ENCODE results near the gene LRBA. TPM values are rescaled to one million over a fixed set of nuclear protein-coding genes. Genes with fewer than 3 reads are reported as not detected.

The LRBA gene
- polyA plus RNA-seq, 1 of the 3 experiments (the other 2 are of a cell fraction), result 11.4 TPM

- CTCF ChIA-PET, result interaction anchor here (0.7 to 1.5 kb wide), 3 partner anchors 20 to 589 kb away, joined by 3 read pairs; no protein-coding TSS in a partner anchor
- Histone ChIP-seq H3K4me2 (no peak overlapping the region), H3K9me3 (no peaks in the 10 kb centered on the region), H3K36me3 (replicated peaks in 1 of 2; ENCODE audit: control insufficient read depth in 1 of 2, insufficient read depth in 2 of 2, low read length in 1 of 2) (no peaks in the 10 kb centered on the region), H3F3A (replicated peaks; ENCODE audit: insufficient read depth) (peaks cover 18% of the 10 kb centered on the region), H3K27ac (ENCODE audit: low read depth in 2 of 2, low read length in 1 of 2) (no peak overlapping the region), H3K4me1 (ENCODE audit: control insufficient read depth in 1 of 2, insufficient read depth in 2 of 2, low read depth in 1 of 2, low read length in 1 of 2) (peaks cover 14 to 21% of the 10 kb centered on the region in 2 experiments; a peak in 2 of 4 replicates), H4K20me1 (ENCODE audit: insufficient read depth) (no peaks in the 10 kb centered on the region), H3K79me2 (ENCODE audit: insufficient read depth) (no peaks in the 10 kb centered on the region), H3K9me2 (no peaks in the 10 kb centered on the region), H3K9ac (no peak overlapping the region), H3K27me3 (ENCODE audit: insufficient read depth) (no peaks in the 10 kb centered on the region), H2AFZ (ENCODE audit: low read depth) (no peak overlapping the region), H3K4me3 (ENCODE audit: low read depth in 2 of 2, low read length in 1 of 2) (no peak overlapping the region)
- DNase-seq, result no peak
- no peak for TF ChIP-seq NRF1 (IDR thresholded peaks at IDR 0.05; ENCODE audit: low read depth, low read length)
- TF ChIP-seq JUND (IDR thresholded peaks at IDR 0.05), result no peak
- TF ChIP-seq, protein P1, sequence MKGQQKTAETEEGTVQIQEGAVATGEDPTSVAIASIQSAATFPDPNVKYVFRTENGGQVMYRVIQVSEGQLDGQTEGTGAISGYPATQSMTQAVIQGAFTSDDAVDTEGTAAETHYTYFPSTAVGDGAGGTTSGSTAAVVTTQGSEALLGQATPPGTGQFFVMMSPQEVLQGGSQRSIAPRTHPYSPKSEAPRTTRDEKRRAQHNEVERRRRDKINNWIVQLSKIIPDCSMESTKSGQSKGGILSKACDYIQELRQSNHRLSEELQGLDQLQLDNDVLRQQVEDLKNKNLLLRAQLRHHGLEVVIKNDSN (IDR thresholded peaks at IDR 0.05; ENCODE audit: borderline replicate concordance, low read depth), result no peak
- no peak for TF ChIP-seq ELF1 (IDR thresholded peaks at IDR 0.05)
- no peak for TF ChIP-seq EZH2phosphoT487 (IDR thresholded peaks at IDR 0.05; ENCODE audit: borderline replicate concordance, low read depth)
- no peak for TF ChIP-seq MEF2A (IDR thresholded peaks at IDR 0.05; ENCODE audit: borderline replicate concordance, low read depth)
- TF ChIP-seq RCOR1 (IDR thresholded peaks at IDR 0.05; ENCODE audit: low read length), result no peak
- TF ChIP-seq CTCF (IDR thresholded peaks at IDR 0.05), result no peak
- no peak for TF ChIP-seq GATA2 (CRISPR knock-in tag; IDR thresholded peaks at IDR 0.05)
- no peak for TF ChIP-seq YY1 (IDR thresholded peaks at IDR 0.05; ENCODE audit: low read depth)
- TF ChIP-seq, protein P2, sequence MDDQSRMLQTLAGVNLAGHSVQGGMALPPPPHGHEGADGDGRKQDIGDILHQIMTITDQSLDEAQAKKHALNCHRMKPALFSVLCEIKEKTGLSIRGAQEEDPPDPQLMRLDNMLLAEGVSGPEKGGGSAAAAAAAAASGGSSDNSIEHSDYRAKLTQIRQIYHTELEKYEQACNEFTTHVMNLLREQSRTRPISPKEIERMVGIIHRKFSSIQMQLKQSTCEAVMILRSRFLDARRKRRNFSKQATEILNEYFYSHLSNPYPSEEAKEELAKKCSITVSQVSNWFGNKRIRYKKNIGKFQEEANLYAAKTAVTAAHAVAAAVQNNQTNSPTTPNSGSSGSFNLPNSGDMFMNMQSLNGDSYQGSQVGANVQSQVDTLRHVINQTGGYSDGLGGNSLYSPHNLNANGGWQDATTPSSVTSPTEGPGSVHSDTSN (IDR thresholded peaks at IDR 0.05), result no peak
- TF ChIP-seq, protein P3, sequence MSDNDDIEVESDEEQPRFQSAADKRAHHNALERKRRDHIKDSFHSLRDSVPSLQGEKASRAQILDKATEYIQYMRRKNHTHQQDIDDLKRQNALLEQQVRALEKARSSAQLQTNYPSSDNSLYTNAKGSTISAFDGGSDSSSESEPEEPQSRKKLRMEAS (IDR thresholded peaks at IDR 0.05; ENCODE audit: low read depth), result no peak
- TF ChIP-seq, protein P4, sequence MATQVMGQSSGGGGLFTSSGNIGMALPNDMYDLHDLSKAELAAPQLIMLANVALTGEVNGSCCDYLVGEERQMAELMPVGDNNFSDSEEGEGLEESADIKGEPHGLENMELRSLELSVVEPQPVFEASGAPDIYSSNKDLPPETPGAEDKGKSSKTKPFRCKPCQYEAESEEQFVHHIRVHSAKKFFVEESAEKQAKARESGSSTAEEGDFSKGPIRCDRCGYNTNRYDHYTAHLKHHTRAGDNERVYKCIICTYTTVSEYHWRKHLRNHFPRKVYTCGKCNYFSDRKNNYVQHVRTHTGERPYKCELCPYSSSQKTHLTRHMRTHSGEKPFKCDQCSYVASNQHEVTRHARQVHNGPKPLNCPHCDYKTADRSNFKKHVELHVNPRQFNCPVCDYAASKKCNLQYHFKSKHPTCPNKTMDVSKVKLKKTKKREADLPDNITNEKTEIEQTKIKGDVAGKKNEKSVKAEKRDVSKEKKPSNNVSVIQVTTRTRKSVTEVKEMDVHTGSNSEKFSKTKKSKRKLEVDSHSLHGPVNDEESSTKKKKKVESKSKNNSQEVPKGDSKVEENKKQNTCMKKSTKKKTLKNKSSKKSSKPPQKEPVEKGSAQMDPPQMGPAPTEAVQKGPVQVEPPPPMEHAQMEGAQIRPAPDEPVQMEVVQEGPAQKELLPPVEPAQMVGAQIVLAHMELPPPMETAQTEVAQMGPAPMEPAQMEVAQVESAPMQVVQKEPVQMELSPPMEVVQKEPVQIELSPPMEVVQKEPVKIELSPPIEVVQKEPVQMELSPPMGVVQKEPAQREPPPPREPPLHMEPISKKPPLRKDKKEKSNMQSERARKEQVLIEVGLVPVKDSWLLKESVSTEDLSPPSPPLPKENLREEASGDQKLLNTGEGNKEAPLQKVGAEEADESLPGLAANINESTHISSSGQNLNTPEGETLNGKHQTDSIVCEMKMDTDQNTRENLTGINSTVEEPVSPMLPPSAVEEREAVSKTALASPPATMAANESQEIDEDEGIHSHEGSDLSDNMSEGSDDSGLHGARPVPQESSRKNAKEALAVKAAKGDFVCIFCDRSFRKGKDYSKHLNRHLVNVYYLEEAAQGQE (IDR thresholded peaks at IDR 0.05; ENCODE audit: low read depth, low read length), result no peak
- TF ChIP-seq RAD21 (IDR thresholded peaks at IDR 0.05; ENCODE audit: low read length), result no peak
- TF ChIP-seq SIN3A (IDR thresholded peaks at IDR 0.05; ENCODE audit: borderline replicate concordance, low read depth, low read length), result no peak
- no peak for TF ChIP-seq RXRA (IDR thresholded peaks at IDR 0.05; ENCODE audit: borderline replicate concordance, low read depth)
- TF ChIP-seq, protein P5, sequence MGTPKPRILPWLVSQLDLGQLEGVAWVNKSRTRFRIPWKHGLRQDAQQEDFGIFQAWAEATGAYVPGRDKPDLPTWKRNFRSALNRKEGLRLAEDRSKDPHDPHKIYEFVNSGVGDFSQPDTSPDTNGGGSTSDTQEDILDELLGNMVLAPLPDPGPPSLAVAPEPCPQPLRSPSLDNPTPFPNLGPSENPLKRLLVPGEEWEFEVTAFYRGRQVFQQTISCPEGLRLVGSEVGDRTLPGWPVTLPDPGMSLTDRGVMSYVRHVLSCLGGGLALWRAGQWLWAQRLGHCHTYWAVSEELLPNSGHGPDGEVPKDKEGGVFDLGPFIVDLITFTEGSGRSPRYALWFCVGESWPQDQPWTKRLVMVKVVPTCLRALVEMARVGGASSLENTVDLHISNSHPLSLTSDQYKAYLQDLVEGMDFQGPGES (IDR thresholded peaks at IDR 0.05; ENCODE audit: low read depth, low read length), result no peak
- TF ChIP-seq FOXJ3 (CRISPR knock-in tag; IDR thresholded peaks at IDR 0.05), result no peak
- TF ChIP-seq EP300 (IDR thresholded peaks at IDR 0.05; ENCODE audit: borderline replicate concordance in 1 of 2, low read depth in 1 of 2, low read length in 1 of 2), result no peak
- POLR2A ChIA-PET, result no interaction called here
- WGBS (ENCODE audit: low lambda C conversion rate), result 100% methylated on average over 2 of the region's 2 CpGs
These were observed 736.9 kb downstream of the LRBA start for GRCh38 chr4:150278206-150278605.

All from SK-N-SH (cell line).